ENCODE measurements around the gene WDHD1. TPM values are rescaled to one million over a fixed set of nuclear protein-coding genes. Genes with fewer than 3 reads are reported as not detected.

The WDHD1 gene
- total and polyA plus RNA-seq, 2 of the 8 experiments (the other 6 are each of a cell fraction or from before 2014, with no cell fraction given) = 17.8 to 87.9 TPM

DNA sequence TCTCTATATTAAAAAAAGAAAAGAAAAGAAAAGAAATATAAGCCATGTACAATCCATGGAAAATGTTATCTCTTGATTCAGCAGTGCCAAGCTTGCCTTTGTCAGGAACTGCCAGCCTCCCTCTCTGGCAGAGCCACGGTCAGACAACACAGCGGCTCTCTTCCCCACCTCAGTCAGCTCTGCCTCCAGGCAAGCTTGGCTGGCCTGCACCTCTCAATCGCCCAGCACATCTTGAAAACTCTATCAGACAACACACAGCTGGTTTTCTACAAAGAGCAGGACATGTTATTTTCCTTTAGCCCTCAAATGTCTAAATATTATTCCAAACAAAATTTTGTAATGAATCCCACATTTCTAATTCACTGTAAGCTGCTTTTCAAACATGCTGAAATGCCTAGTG, 104.3 kb downstream of the WDHD1 start:
- no peak for TF ChIP-seq GTF2F1 (IDR thresholded peaks at IDR 0.05; ENCODE audit: borderline replicate concordance, low read depth, low read length)
- no peak for TF ChIP-seq FOSL1 (IDR thresholded peaks at IDR 0.05; ENCODE audit: insufficient read depth, low read depth, low read length)
- 80% methylated on average over 3 of the region's 3 CpGs; no CpG with 5 or more reads in 1 of the 2 experiments for WGBS, 2 experiments (ENCODE audit: extremely low coverage in 1 of 2, insufficient coverage in 1 of 2, insufficient read length in 1 of 2, insufficient replicate concordance in 2 of 2, low coverage in 1 of 2, low lambda C conversion rate in 2 of 2, missing lambda C conversion rate in 1 of 2)
- H2BK15ac ChIP-seq (ENCODE audit: low read length) = no peak overlapping the region
- no peaks in the 10 kb centered on the region for H3K36me3 ChIP-seq (ENCODE audit: control insufficient read depth in 2 of 4, insufficient read depth in 4 of 4, low read length in 3 of 4)
- H2BK12ac ChIP-seq (ENCODE audit: low read depth, low read length) = no peak overlapping the region
- H4K5ac ChIP-seq (ENCODE audit: insufficient read length, low read depth, low read length) = no peak overlapping the region
- no peaks in the 10 kb centered on the region for H3K79me2 ChIP-seq (ENCODE audit: control insufficient read depth in 1 of 2, insufficient read depth in 2 of 2, low read length in 2 of 2)
- H2BK20ac ChIP-seq (ENCODE audit: low read length) = no peak overlapping the region
- no peaks in the 10 kb centered on the region for H3K23me2 ChIP-seq (ENCODE audit: low read depth, low read length)
- DNase-seq (ENCODE audit: low read depth in 1 of 2, low spot score in 2 of 2) = no peak
- no peaks in the 10 kb centered on the region for H3K9me3 ChIP-seq (ENCODE audit: insufficient read depth in 2 of 2, low read depth in 1 of 2, low read length in 1 of 2)
- H3K4me1 ChIP-seq (replicated peaks in 1 of 4; ENCODE audit: control insufficient read depth in 3 of 4, insufficient read depth in 4 of 4, low read length in 3 of 4) = no peaks in the 10 kb centered on the region
- CTCF ChIA-PET (ENCODE audit: partially characterized antibody) = interaction anchor here (1.4 kb wide), 1 partner anchor 19 kb away, joined by 4 read pairs; no protein-coding TSS in a partner anchor
- POLR2A ChIA-PET (ENCODE audit: partially characterized antibody) = interaction anchor here (1.3 kb wide), 1 partner anchor 20 kb away, joined by 5 read pairs; the partner anchor contains the start of gene GCH1
- H3K4me3 ChIP-seq (ENCODE audit: extremely low read depth in 1 of 4, insufficient read depth in 2 of 4, low read depth in 3 of 4, low read length in 4 of 4) = no peak overlapping the region
- no peak overlapping the region for H3K14ac ChIP-seq (ENCODE audit: insufficient read length)
- H3K9ac ChIP-seq (replicated peaks in 1 of 4; ENCODE audit: extremely low read depth in 1 of 4, low read depth in 3 of 4, low read length in 3 of 4) = no peak overlapping the region
- H2AFZ ChIP-seq (ENCODE audit: low read length) = no peak overlapping the region
- H2BK5ac ChIP-seq (ENCODE audit: low read depth, low read length) = no peak overlapping the region
- no peak for FAIRE-seq
- no peaks in the 10 kb centered on the region for H3K79me1 ChIP-seq (ENCODE audit: low read depth, low read length)
- no peaks in the 10 kb centered on the region for H3K27me3 ChIP-seq (replicated peaks in 1 of 4; ENCODE audit: control insufficient read depth in 3 of 4, extremely low read depth in 1 of 4, insufficient read depth in 3 of 4, low read length in 3 of 4)
- no peak overlapping the region for H2AK5ac ChIP-seq (ENCODE audit: low read depth, low read length)
- H3K4ac ChIP-seq (replicated peaks; ENCODE audit: insufficient read length, low read depth, low read length) = no peak overlapping the region
- H3K4me2 ChIP-seq (ENCODE audit: insufficient read depth in 1 of 2, low read depth in 2 of 2, low read length in 2 of 2) = no peak overlapping the region
- no peak overlapping the region for H3K23ac ChIP-seq (ENCODE audit: insufficient read length)
- H2BK120ac ChIP-seq (replicated peaks; ENCODE audit: low read depth, low read length) = no peak overlapping the region
- no peaks in the 10 kb centered on the region for H4K20me1 ChIP-seq (replicated peaks in 1 of 2; ENCODE audit: control insufficient read depth in 1 of 2, insufficient read depth in 2 of 2, low read length in 2 of 2)
- no peak overlapping the region for H3K27ac ChIP-seq (ENCODE audit: low read depth, low read length)
- H3K18ac ChIP-seq (ENCODE audit: extremely low read depth, low read length) = no peak overlapping the region
- no peak overlapping the region for H4K91ac ChIP-seq (replicated peaks; ENCODE audit: insufficient read length, low read length)
- no peak overlapping the region for H3K56ac ChIP-seq (replicated peaks; ENCODE audit: insufficient read length, low read depth, low read length)
- H4K8ac ChIP-seq (ENCODE audit: extremely low read depth, insufficient read depth, low read length) = no peak overlapping the region

Data from H1 (cell line).